Spleen (tissue), 7 donors: ENCODE data around the gene RND1.
A peak's percentile ranks its signal among the peaks of the same experiment; 100 is the strongest.

Experiments
- POLR2A ChIP-seq, 3 donors: fragments of 450-650 bp; IDR thresholded peaks; one replicate each; pipeline ENCODE4 v1.5.1; 2017; ENCODE audit warnings: antibody characterized with exemption in 3 of 3, mild to moderate bottlenecking in 1 of 3
- POLR2AphosphoS5 ChIP-seq, 3 donors: sonication (generic); formaldehyde crosslinking; IDR thresholded peaks; one replicate each; pipeline ENCODE4 v1.5.1; 2017; ENCODE audit warnings: antibody characterized with exemption in 3 of 3
- TF ChIP-seq, protein P1 (sequence below), 11 experiments: fragments of 200-600 bp in 7 of 11; fragments of 450-650 bp in 4 of 11; sonication (generic) in 4 of 11; IDR thresholded peaks in 8 of 11; conservative IDR thresholded peaks in 3 of 11; 1 replicate in 7 of 11; 2 replicates in 4 of 11; pipeline versions ENCODE4 v1.4.0 to v1.8.0; 2016 to 2021; ENCODE audit warnings: antibody characterized with exemption in 11 of 11, inconsistent platforms in 4 of 11, mild to moderate bottlenecking in 1 of 11
- donor health status: DM: no; HTN: no; CAD: no; lungs with moderate emphysema.
- donor health status: DM: no; HTN: no; CAD: no.
- donor health status: DM: no; HTN: no; CAD: no.

- TF ChIP-seq, protein P1, sequence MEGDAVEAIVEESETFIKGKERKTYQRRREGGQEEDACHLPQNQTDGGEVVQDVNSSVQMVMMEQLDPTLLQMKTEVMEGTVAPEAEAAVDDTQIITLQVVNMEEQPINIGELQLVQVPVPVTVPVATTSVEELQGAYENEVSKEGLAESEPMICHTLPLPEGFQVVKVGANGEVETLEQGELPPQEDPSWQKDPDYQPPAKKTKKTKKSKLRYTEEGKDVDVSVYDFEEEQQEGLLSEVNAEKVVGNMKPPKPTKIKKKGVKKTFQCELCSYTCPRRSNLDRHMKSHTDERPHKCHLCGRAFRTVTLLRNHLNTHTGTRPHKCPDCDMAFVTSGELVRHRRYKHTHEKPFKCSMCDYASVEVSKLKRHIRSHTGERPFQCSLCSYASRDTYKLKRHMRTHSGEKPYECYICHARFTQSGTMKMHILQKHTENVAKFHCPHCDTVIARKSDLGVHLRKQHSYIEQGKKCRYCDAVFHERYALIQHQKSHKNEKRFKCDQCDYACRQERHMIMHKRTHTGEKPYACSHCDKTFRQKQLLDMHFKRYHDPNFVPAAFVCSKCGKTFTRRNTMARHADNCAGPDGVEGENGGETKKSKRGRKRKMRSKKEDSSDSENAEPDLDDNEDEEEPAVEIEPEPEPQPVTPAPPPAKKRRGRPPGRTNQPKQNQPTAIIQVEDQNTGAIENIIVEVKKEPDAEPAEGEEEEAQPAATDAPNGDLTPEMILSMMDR (IDR thresholded peaks at IDR 0.05 in 8 of 11, conservative IDR thresholded peaks at IDR 0.05 in 3 of 11): no peak
- TF ChIP-seq POLR2A (IDR thresholded peaks at IDR 0.05) (no peak), POLR2AphosphoS5 (IDR thresholded peaks at IDR 0.05) (peak in 1 of 3 donors; percentile 27)
Measured at GRCh38 chr12:48832321-48833060, 33.2 kb downstream of the RND1 start.
